ENCODE results near the gene IL19. TPM values are rescaled to one million over a fixed set of nuclear protein-coding genes. Genes with fewer than 3 reads are reported as not detected.

Gene IL19
- total and polyA plus RNA-seq, 9 of the 15 experiments (the other 6 are each of a cell fraction or from before 2014, with no cell fraction given) = not detected

- Histone ChIP-seq H4K20me1 (replicated peaks; ENCODE audit: control insufficient read depth, insufficient read depth, low read length) (no peaks in the 10 kb centered on the region), H2AFZ (ENCODE audit: low read depth, low read length) (no peak overlapping the region), H3K9me3 (replicated peaks; ENCODE audit: control insufficient read depth, insufficient read depth, low read depth, low read length) (no peaks in the 10 kb centered on the region), H3K9ac (ENCODE audit: insufficient read depth in 1 of 2, low read depth in 2 of 2, low read length in 2 of 2) (no peak overlapping the region), H3K4me2 (ENCODE audit: insufficient read depth, low read length) (no peak overlapping the region), H3K36me3 (ENCODE audit: control insufficient read depth, insufficient read depth, low read length) (no peaks in the 10 kb centered on the region), H3K27ac (ENCODE audit: extremely low read depth, low read depth, low read length) (no peak overlapping the region), H3K79me2 (ENCODE audit: control insufficient read depth, insufficient read depth, low read length) (no peaks in the 10 kb centered on the region), H3K4me3 (no peak overlapping the region), H3K9me1 (ENCODE audit: control insufficient read depth, insufficient read depth, low read length) (no peaks in the 10 kb centered on the region), H3K27me3 (ENCODE audit: control insufficient read depth in 2 of 2, insufficient read depth in 2 of 2, low read length in 2 of 2) (peaks cover 8 to 27% of the 10 kb centered on the region in 2 experiments; a peak in 4 of 5 replicates), H3K4me1 (replicated peaks in 1 of 2; ENCODE audit: control insufficient read depth in 2 of 2, insufficient read depth in 2 of 2, low read length in 2 of 2) (no peaks in the 10 kb centered on the region)
- TF ChIP-seq GTF3C2 (IDR thresholded peaks at IDR 0.05; ENCODE audit: borderline replicate concordance, extremely low read depth, insufficient read length) (no peak), NFE2 (IDR thresholded peaks at IDR 0.05; ENCODE audit: low read depth) (peak; percentile 44)
- in situ Hi-C loops (cut with MboI) (no loop called here), intact Hi-C loops (cut with micrococcal nuclease) (no loop called here)
- no peak for FAIRE-seq
- no peak for ATAC-seq
- CTCF ChIA-PET (ENCODE audit: low intra/inter-chr PET ratio) = interaction anchor here (1.3 kb wide), 1 partner anchor 56 kb away, joined by 3 read pairs; no protein-coding TSS in a partner anchor
- BruUV-seq (replicated peaks) = no TSS peak
- DNase-seq (ENCODE audit: extremely low read depth in 1 of 4, low spot score in 3 of 4) = no peak
- WGBS (ENCODE audit: insufficient coverage, low coverage, missing lambda C conversion rate) = 8% methylated on average over 2 of the region's 2 CpGs
- POLR2A ChIA-PET = interaction anchor here (0.6 to 1.3 kb wide), 3 partner anchors 10 to 1770 kb away, joined by 5 to 6 read pairs (median 5); no protein-coding TSS in a partner anchor
Measured at GRCh38 chr1:206855859-206856258, 85.3 kb downstream of the IL19 start.

Measured in K562 (cell line).